ENCODE measurements around the gene SPANXN2.

DNA sequence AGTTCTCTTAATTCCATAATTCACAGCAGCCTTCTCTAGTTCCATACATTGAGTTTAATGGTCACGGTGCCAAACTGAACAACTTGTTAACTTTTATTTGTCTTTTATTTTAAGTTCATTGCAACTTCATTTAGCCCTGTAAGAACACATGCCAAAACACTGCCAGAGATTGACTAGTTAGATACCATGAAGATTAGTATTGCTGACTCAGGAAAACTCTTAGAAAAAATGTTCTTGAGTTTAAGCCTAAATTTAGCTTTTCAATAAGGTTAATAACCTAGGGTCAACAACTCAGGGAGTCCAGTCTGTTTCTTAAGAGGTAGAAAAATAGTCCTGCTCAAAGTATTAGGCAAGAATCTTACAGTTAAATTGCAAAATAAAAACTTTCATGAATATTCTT lies 25.7 kb downstream of the SPANXN2 start:
- TF ChIP-seq CTCF (conservative IDR thresholded peaks at IDR 0.05 in 1 of 2, IDR thresholded peaks at IDR 0.05 in 1 of 2; ENCODE audit: low read depth in 1 of 2, low read length in 2 of 2) (no peak), EZH2 (IDR thresholded peaks at IDR 0.05; ENCODE audit: low read length, missing control alignments) (no peak)
